Activated CD8-positive, alpha-beta T cell treated with anti-CD3 and anti-CD28 coated beads for 36 hours (primary cell): ENCODE results near the gene TAF12. TPM values are rescaled to one million over a fixed set of nuclear protein-coding genes. Genes with fewer than 3 reads are reported as not detected.
"Not testable (repeated sequence)": the region's sequence is repeated elsewhere in the genome, so short reads cannot be mapped to it uniquely, and the experiment has no call there.

Experiments
- ATAC-seq: fragments of 200-7000 bp; cut with Tn5 transposase; one replicate; pipeline ENCODE4 v1.10.0; 2021; ENCODE audit warnings: mild to moderate bottlenecking, moderate library complexity
- CTCF ChIA-PET: fragments of 350-600 bp; sonication (Branson Sonifier 250); formaldehyde crosslinking; loops from one replicate; lab custom pipeline; 2021; ENCODE audit warnings: antibody characterized with exemption; lab: Charles Lee
- POLR2A ChIA-PET: fragments of 350-600 bp; sonication (Branson Sonifier 250); formaldehyde crosslinking; loops from one replicate; lab custom pipeline; 2021; ENCODE audit warnings: antibody characterized with exemption; lab: Charles Lee
- DNase-seq: peaks from one replicate; pipeline ENCODE4 v3.0.0-alpha.2; 2020
- H3K27ac Mint-ChIP-seq: one replicate; pipeline ENCODE4 v1.8.0; 2021; ENCODE audit warnings: mild to moderate bottlenecking, mixed read lengths
- H3K27me3 Mint-ChIP-seq: one replicate; pipeline ENCODE4 v1.8.0; 2021; ENCODE audit warnings: mixed read lengths
- H3K36me3 Mint-ChIP-seq: one replicate; pipeline ENCODE4 v1.8.0; 2021; ENCODE audit warnings: low read depth, mixed read lengths
- H3K4me1 Mint-ChIP-seq: one replicate; pipeline ENCODE4 v1.8.0; 2021; ENCODE audit warnings: low read depth, mixed read lengths
- H3K4me3 Mint-ChIP-seq: one replicate; pipeline ENCODE4 v1.8.0; 2021; ENCODE audit warnings: mild to moderate bottlenecking, moderate library complexity, mixed read lengths
- H3K9me3 Mint-ChIP-seq: one replicate; pipeline ENCODE4 v1.8.0; 2021; ENCODE audit warnings: mixed read lengths
- CTCF ChIP-seq: fragments of 200-600 bp; IDR thresholded peaks from one replicate; pipeline ENCODE4 v1.8.0; 2022; ENCODE audit warnings: antibody characterized with exemption, mild to moderate bottlenecking
- intact Hi-C: fragments of 100-400 bp; cut with micrococcal nuclease; formaldehyde crosslinking; loops from one replicate; pipeline ENCODE4 v1.10.0; 2022
- total RNA-seq, 2 experiments: library from RNA; stranded (reverse); gene quantifications; one replicate each; pipeline ENCODE4 v1.2.3, GENCODE V29; 2021

TAF12 gene
- total RNA-seq, 2 experiments from 2014 or later: 21.3 to 23.0 TPM

- no peak for ATAC-seq
- H3K27me3 Mint-ChIP-seq: no peaks in the 10 kb centered on the region
- ChIA-PET POLR2A (interaction anchor here (1.8 to 6.9 kb wide), 6 partner anchors 10 to 89 kb away, joined by 4 to 98 read pairs (median 20); partner anchors contain the start of genes RNU11, TAF12 and YTHDF2), CTCF (interaction anchor here (2.3 kb wide), 1 partner anchor 69 kb away, joined by 6 read pairs; no protein-coding TSS in a partner anchor)
- H3K4me1 Mint-ChIP-seq: peaks cover 11% of the 10 kb centered on the region
- intact Hi-C loops: no loop called here
- peaks cover 4% of the 10 kb centered on the region for H3K36me3 Mint-ChIP-seq
- H3K4me3 Mint-ChIP-seq: no peak overlapping the region
- no peaks in the 10 kb centered on the region for H3K9me3 Mint-ChIP-seq
- no peak overlapping the region for H3K27ac Mint-ChIP-seq
- no peak for DNase-seq
- no peak for TF ChIP-seq CTCF
Observed at GRCh38 chr1:28666806-28667205, 23.9 kb upstream of the TAF12 start.

GRCh38 chr1:28663871-28664470 lies 21.1 kb upstream of the TAF12 start:
- TF ChIP-seq CTCF: no peak
- ChIA-PET CTCF (no interaction called here), POLR2A (interaction anchor here (1.6 to 2.1 kb wide), 2 partner anchors 16 to 19 kb away, joined by 3 to 18 read pairs; partner anchors contain the start of gene RNU11)
- H3K9me3 Mint-ChIP-seq: no peaks in the 10 kb centered on the region
- H3K27ac Mint-ChIP-seq: peak overlapping the region; percentile 78
- no peak for ATAC-seq
- H3K4me1 Mint-ChIP-seq: peaks cover 7% of the 10 kb centered on the region
- no peaks in the 10 kb centered on the region for H3K36me3 Mint-ChIP-seq
- intact Hi-C loops: no loop called here
- DNase-seq: no peak
- no peak overlapping the region for H3K4me3 Mint-ChIP-seq
- H3K27me3 Mint-ChIP-seq: no peaks in the 10 kb centered on the region

GRCh38 chr1:28656335-28656734 lies 13.5 kb upstream of the TAF12 start:
- ChIA-PET POLR2A (interaction anchor here (1.4 to 3.9 kb wide), 4 partner anchors 8 to 80 kb away, joined by 4 to 19 read pairs (median 6); partner anchors contain the start of genes GMEB1, RNU11, TAF12 and YTHDF2), CTCF (interaction anchor here (1.7 kb wide), 1 partner anchor 221 kb away, joined by 3 read pairs; no protein-coding TSS in a partner anchor)
- Mint-ChIP-seq H3K4me1 (no peaks in the 10 kb centered on the region), H3K9me3 (no peaks in the 10 kb centered on the region), H3K36me3 (no peaks in the 10 kb centered on the region), H3K4me3 (no peak overlapping the region), H3K27ac (no peak overlapping the region), H3K27me3 (no peaks in the 10 kb centered on the region)
- intact Hi-C loops: no loop called here
- no peak for TF ChIP-seq CTCF
- no peak for DNase-seq
- no peak for ATAC-seq

- H3K27ac Mint-ChIP-seq, H3K4me3 Mint-ChIP-seq, H3K27me3 Mint-ChIP-seq, ATAC-seq, intact Hi-C loops, H3K9me3 Mint-ChIP-seq, H3K4me1 Mint-ChIP-seq, H3K36me3 Mint-ChIP-seq, DNase-seq: not testable (repeated sequence)
- POLR2A ChIA-PET: interaction anchor here (1.2 to 3.9 kb wide), 2 partner anchors 13 to 75 kb away, joined by 3 to 19 read pairs; partner anchors contain the start of gene GMEB1
- CTCF ChIA-PET: interaction anchor here (1.7 kb wide), 1 partner anchor 221 kb away, joined by 3 read pairs; no protein-coding TSS in a partner anchor
Observed at GRCh38 chr1:28655448-28656311, 12.8 kb upstream of the TAF12 start.

GRCh38 chr1:28653870-28654269 lies 11.0 kb upstream of the TAF12 start:
- intact Hi-C loops, H3K27me3 Mint-ChIP-seq, POLR2A ChIA-PET: not testable (repeated sequence)

GRCh38 chr1:28653063-28653462 lies 10.2 kb upstream of the TAF12 start:
- H3K36me3 Mint-ChIP-seq, H3K27ac Mint-ChIP-seq, CTCF ChIA-PET, H3K9me3 Mint-ChIP-seq, H3K27me3 Mint-ChIP-seq, ATAC-seq, H3K4me1 Mint-ChIP-seq, intact Hi-C loops, DNase-seq, H3K4me3 Mint-ChIP-seq: not testable (repeated sequence)
- POLR2A ChIA-PET: interaction anchor here (0.6 kb wide), 1 partner anchor 10 kb away, joined by 3 read pairs; the partner anchor contains the start of gene TAF12

More at GRCh38 chr1:28653870-28654269, 11.0 kb upstream of the TAF12 start:
- CTCF ChIA-PET, H3K36me3 Mint-ChIP-seq, H3K9me3 Mint-ChIP-seq, H3K4me1 Mint-ChIP-seq, ATAC-seq, H3K4me3 Mint-ChIP-seq, H3K27ac Mint-ChIP-seq: not testable (repeated sequence)
- DNase-seq: peak; percentile 16
